OCI-LY7 (cell line): ENCODE measurements around the gene NCOR2. TPM values are rescaled to one million over a fixed set of nuclear protein-coding genes. Genes with fewer than 3 reads are reported as not detected.

Experiments
- BruUV-seq: library from RNA; stranded (reverse); fragments of 400-500 nt; replicated peaks from 2 replicates; lab custom pipeline; 2021; lab: Mats Ljungman, UMichigan
- CTCF ChIA-PET: fragments of 300-600 bp; sonication (Branson Sonifier 250); formaldehyde crosslinking; loops from one replicate; lab custom pipeline; 2022; ENCODE audit warnings: antibody characterized with exemption; ENCODE audit not compliant: unreplicated experiment; lab: Charles Lee
- POLR2A ChIA-PET: fragments of 300-600 bp; sonication (Branson Sonifier 250); formaldehyde crosslinking; loops from one replicate; lab custom pipeline; 2022; ENCODE audit warnings: antibody characterized with exemption; lab: Charles Lee
- DNase-seq: peaks from one replicate; pipeline ENCODE4 v3.0.0-alpha.2; 2015; ENCODE audit warnings: low spot score
- H2AFZ ChIP-seq: fragments of 200-600 bp; sonication (generic), shearing (Covaris generic); 2 replicates; pipeline ENCODE4 v1.6.1; 2014; ENCODE audit warnings: mild to moderate bottlenecking, antibody characterized with exemption, low read length, moderate library complexity
- H3K27ac ChIP-seq: fragments of 200-600 bp; sonication (generic); 2 replicates; pipeline ENCODE4 v1.5.1; 2014; ENCODE audit warnings: mixed run types, low read depth, mild to moderate bottlenecking, moderate library complexity, low read length, inconsistent platforms; ENCODE audit not compliant: poor library complexity, severe bottlenecking
- H3K36me3 ChIP-seq: fragments of 200-600 bp; sonication (generic); 2 replicates; pipeline ENCODE4 v1.6.1; 2014; ENCODE audit warnings: mild to moderate bottlenecking, antibody characterized with exemption, low read length, moderate library complexity, mixed read lengths; ENCODE audit not compliant: insufficient read depth
- H3K4me1 ChIP-seq: fragments of 200-600 bp; sonication (generic); 2 replicates; pipeline ENCODE4 v1.5.1; 2014; ENCODE audit warnings: mild to moderate bottlenecking, low read length; ENCODE audit not compliant: insufficient read depth, poor library complexity, severe bottlenecking
- H3K4me2 ChIP-seq: fragments of 200-600 bp; sonication (generic); 2 replicates; pipeline ENCODE4 v1.6.1; 2014; ENCODE audit warnings: mild to moderate bottlenecking, low read length
- H3K4me3 ChIP-seq: fragments of 200-600 bp; sonication (generic); 2 replicates; pipeline ENCODE4 v1.5.1; 2014; ENCODE audit warnings: mild to moderate bottlenecking, low read depth, low read length; ENCODE audit not compliant: poor library complexity, severe bottlenecking
- H3K79me2 ChIP-seq: fragments of 200-600 bp; sonication (generic); 2 replicates; pipeline ENCODE4 v1.6.1; 2016; ENCODE audit warnings: low read depth, mild to moderate bottlenecking, low read length, moderate library complexity, mixed read lengths; ENCODE audit not compliant: insufficient read depth
- H3K9me2 ChIP-seq: fragments of 200-600 bp; sonication (generic); 2 replicates; pipeline ENCODE4 v1.6.1; 2016; ENCODE audit warnings: mild to moderate bottlenecking, low read length, mixed read lengths; ENCODE audit not compliant: insufficient read depth
- H3K9me3 ChIP-seq: fragments of 200-600 bp; sonication (generic); 2 replicates; pipeline ENCODE4 v1.6.1; 2014; ENCODE audit warnings: mild to moderate bottlenecking, mixed run types, low read length, mixed read lengths
- H4K20me1 ChIP-seq: fragments of 200-600 bp; sonication (generic); 2 replicates; pipeline ENCODE4 v1.6.1; 2014; ENCODE audit warnings: mild to moderate bottlenecking, antibody characterized with exemption, low read length, moderate library complexity, mixed read lengths; ENCODE audit not compliant: insufficient read depth
- EZH2phosphoT487 ChIP-seq: fragments of 200-600 bp; sonication (generic); IDR thresholded peaks from 2 replicates; pipeline ENCODE4 v1.6.1; 2018; ENCODE audit warnings: low read depth, borderline replicate concordance, mild to moderate bottlenecking, mixed run types, antibody characterized with exemption, low read length, moderate library complexity, mixed read lengths
- intact Hi-C: fragments of 100-400 bp; cut with micrococcal nuclease; formaldehyde crosslinking; loops from one replicate; pipeline ENCODE4 v1.10.0; 2022; ENCODE audit not compliant: unreplicated experiment
- total RNA-seq, 2 experiments: library from RNA; depleted of rRNA in 1 of 2; stranded (reverse); fragments of >200 nt in 1 of 2; shearing (Covaris generic) in 1 of 2; gene quantifications; 2 replicates each; pipeline ENCODE4 v1.2.3, GENCODE V29; 2014 to 2022
- TF ChIP-seq, protein P1 (sequence below): fragments of 200-600 bp; sonication (generic); conservative IDR thresholded peaks from 2 replicates; pipeline ENCODE4 v1.5.1; 2014; ENCODE audit warnings: mild to moderate bottlenecking, antibody characterized with exemption, low read length, moderate library complexity, mixed read lengths

NCOR2 gene
- total RNA-seq, 2 experiments from 2014 or later = 22.7 to 159 TPM

DNA sequence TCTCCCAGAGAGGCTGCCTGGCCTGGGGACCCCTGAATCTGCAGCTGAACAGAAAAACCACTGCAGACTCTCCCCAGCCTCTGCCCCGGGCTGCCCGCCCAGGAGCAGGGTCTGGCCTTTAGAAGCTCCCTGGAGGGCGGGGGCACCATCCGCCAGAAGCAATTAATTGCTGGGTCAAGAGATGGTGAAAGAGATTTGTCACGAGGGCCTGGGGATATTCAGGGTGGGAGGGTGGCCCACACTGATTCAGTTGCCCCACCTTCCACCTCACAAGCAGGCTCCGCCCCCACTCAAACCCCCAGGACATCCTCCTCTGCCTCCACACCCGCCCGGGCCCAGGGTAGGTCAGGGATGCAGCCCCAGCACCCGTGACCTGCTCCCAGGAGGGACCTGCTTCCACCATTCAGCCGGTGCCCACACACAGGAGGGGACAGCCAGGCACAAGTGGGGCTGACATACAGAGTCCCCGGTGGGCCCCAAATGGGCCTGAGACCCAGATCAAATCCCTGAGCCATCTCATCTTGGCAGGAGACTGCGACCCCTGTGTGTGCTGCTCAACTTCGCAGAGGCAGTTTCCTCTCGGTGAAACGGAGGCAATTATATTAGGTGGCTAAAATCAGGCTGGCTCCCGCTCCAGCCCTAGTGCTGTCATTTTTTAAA, 23.0 kb downstream of the NCOR2 start:
- Histone ChIP-seq H4K20me1 (peaks cover 4% of the 10 kb centered on the region; the same call in 1 of the 2 replicates), H3K9me2 (no peaks in the 10 kb centered on the region), H3K4me2 (peak overlapping the region; percentile 71)

DNA sequence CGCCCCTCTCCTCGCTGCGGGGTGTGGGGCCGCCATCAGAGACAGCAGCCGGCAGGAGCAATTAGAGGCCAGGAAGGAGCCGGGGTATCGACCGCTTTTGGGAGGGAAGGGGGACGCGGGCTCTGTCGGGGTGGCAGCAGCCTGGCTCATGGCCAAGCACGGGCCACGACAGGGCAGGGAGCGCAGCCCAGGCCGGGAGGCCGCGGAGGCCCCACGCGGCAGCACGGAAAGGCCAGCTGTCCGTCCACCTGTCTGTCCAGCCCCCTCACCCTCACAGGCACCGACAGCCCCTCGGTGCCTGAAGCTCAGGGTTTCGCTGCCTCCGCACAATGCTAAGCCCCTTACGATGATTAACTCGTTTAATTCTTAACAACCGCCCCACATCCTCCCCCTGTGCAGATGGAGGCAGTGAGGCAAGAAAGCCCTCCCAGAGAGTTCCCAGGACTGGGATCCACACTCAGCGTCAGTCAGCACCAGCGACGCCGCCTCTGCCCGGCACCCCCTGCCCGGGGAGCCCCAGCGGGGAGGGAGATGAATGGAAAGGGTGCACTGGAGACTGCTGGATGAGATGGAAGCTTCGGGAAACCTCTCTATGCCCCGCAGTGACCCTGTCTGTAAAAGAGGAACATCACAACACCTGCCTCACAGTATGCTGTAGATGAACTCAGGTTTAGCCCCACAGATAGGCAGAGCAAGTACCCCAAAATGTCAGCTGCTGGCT, 23.7 kb downstream of the NCOR2 start:
- Histone ChIP-seq H3K79me2 (peaks cover 15% of the 10 kb centered on the region), H3K9me3 (no peaks in the 10 kb centered on the region), H4K20me1 (peaks cover 4% of the 10 kb centered on the region; the same call in 1 of the 2 replicates), H3K4me2 (peak overlapping the region; percentile 71), H3K4me1 (peaks cover 36% of the 10 kb centered on the region), H3K4me3 (peak overlapping the region; percentile 49), H3K27ac (peak overlapping the region; percentile 52), H3K9me2 (no peaks in the 10 kb centered on the region), H2AFZ (no peak overlapping the region), H3K36me3 (peaks cover 7% of the 10 kb centered on the region; the same call in 1 of the 2 replicates)
- intact Hi-C loops = loop anchor here (1.0 to 2.0 kb wide), 2 partner anchors 23 to 65 kb away; partner anchors contain the start of gene NCOR2
- TF ChIP-seq, protein P1, sequence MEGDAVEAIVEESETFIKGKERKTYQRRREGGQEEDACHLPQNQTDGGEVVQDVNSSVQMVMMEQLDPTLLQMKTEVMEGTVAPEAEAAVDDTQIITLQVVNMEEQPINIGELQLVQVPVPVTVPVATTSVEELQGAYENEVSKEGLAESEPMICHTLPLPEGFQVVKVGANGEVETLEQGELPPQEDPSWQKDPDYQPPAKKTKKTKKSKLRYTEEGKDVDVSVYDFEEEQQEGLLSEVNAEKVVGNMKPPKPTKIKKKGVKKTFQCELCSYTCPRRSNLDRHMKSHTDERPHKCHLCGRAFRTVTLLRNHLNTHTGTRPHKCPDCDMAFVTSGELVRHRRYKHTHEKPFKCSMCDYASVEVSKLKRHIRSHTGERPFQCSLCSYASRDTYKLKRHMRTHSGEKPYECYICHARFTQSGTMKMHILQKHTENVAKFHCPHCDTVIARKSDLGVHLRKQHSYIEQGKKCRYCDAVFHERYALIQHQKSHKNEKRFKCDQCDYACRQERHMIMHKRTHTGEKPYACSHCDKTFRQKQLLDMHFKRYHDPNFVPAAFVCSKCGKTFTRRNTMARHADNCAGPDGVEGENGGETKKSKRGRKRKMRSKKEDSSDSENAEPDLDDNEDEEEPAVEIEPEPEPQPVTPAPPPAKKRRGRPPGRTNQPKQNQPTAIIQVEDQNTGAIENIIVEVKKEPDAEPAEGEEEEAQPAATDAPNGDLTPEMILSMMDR = no peak
- TF ChIP-seq EZH2phosphoT487 = no peak
- no TSS peak for BruUV-seq
- peak; percentile 61 for DNase-seq
- CTCF ChIA-PET = no interaction called here
- POLR2A ChIA-PET = no interaction called here

More for the DNA sequence above, 23.0 kb downstream of the NCOR2 start:
- DNase-seq = no peak
- BruUV-seq = no TSS peak
- no peaks in the 10 kb centered on the region for H3K9me3 ChIP-seq
- peak overlapping the region; percentile 52 for H3K27ac ChIP-seq
- POLR2A ChIA-PET = no interaction called here
- no peak overlapping the region for H2AFZ ChIP-seq
- CTCF ChIA-PET = no interaction called here
- peaks cover 15% of the 10 kb centered on the region for H3K79me2 ChIP-seq
- peaks cover 7% of the 10 kb centered on the region; the same call in 1 of the 2 replicates for H3K36me3 ChIP-seq
- H3K4me1 ChIP-seq = peaks cover 36% of the 10 kb centered on the region
- no peak for TF ChIP-seq EZH2phosphoT487
- TF ChIP-seq, protein P1 = no peak
- peak overlapping the region; percentile 49 for H3K4me3 ChIP-seq
- intact Hi-C loops = no loop called here
